T-helper 9 cell (primary cell): ENCODE data around the gene RPUSD3.
"Not testable (repeated sequence)": the region's sequence is repeated elsewhere in the genome, so short reads cannot be mapped to it uniquely, and the experiment has no call there.

ENCODE experiments used
- DNase-seq: peaks from one replicate; pipeline ENCODE4 v3.0.0-alpha.2; 2020
- total RNA-seq, 2 donors: gene quantifications; one replicate each; lab custom pipeline; 2026; lab: John Stamatoyannopoulos, UW

Gene RPUSD3, protein sequence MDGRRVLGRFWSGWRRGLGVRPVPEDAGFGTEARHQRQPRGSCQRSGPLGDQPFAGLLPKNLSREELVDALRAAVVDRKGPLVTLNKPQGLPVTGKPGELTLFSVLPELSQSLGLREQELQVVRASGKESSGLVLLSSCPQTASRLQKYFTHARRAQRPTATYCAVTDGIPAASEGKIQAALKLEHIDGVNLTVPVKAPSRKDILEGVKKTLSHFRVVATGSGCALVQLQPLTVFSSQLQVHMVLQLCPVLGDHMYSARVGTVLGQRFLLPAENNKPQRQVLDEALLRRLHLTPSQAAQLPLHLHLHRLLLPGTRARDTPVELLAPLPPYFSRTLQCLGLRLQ
- 11.8 to 31.3 reads per million in 2 donors for total RNA-seq

DNA sequence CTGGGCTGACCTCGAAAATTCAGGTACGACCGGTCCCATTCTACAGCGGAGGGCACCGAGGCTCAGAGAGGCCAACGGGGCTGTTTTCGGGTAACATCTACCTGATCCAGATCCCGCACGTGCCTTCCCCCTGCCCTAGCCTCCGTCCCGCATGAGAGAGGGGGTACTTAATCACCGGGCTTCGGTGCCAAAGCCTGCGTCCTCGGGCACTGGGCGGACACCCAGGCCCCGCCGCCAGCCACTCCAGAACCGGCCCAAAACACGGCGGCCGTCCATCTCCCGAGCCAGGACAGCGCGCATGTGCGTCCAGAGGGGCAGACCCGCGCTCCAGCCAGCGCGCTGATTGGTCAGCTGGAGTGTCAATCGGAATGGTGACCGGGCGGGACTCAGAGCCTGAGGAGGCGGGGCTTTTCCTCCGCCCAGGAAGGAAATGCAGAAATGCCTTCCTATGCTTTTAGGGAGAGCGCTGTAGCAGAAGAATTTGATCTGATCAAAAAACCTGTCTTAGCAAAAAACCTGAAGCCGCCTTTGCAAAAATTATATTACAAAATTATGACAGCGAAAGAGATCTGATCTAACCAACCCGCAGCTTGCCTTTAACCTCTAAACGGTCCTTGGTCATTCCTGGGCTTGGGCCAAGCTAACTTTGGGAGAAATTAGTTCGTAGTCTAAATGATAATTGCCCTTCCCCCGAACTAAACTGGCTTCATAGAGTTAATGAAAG, at the start of gene RPUSD3:
RPUSD3 (minus strand) TSS at position 294 of the 724 bp plus-strand sequence; CDS start at position 276, 18 bp downstream.
- DNase-seq: peak; percentile 97

DNA sequence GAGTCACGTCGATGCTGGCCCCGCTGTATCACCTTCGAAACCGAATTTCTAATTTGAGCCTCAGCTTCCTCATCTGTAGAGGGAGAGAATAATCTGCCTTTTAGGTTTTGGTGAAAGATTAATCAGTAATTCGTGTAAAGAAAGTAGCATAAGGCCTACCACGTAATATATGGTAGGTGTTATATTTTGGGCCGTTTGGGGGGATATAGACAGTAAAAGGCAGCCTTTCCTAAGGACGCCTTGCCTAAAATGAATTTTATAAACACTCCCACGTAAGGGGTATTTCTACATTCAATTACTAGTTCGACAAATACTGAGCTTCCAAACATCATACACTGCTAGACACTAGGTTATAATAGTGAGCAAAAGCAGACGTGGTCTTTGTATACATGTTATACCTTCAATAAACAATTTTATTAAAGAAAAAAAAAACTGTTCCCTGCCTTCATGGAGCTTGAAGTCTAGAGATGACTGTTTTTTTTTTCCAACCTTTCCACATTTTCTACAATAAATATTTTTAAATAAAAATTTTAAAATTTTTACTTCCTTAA, 47.3 kb upstream of the RPUSD3 start:
- DNase-seq: no peak

DNA sequence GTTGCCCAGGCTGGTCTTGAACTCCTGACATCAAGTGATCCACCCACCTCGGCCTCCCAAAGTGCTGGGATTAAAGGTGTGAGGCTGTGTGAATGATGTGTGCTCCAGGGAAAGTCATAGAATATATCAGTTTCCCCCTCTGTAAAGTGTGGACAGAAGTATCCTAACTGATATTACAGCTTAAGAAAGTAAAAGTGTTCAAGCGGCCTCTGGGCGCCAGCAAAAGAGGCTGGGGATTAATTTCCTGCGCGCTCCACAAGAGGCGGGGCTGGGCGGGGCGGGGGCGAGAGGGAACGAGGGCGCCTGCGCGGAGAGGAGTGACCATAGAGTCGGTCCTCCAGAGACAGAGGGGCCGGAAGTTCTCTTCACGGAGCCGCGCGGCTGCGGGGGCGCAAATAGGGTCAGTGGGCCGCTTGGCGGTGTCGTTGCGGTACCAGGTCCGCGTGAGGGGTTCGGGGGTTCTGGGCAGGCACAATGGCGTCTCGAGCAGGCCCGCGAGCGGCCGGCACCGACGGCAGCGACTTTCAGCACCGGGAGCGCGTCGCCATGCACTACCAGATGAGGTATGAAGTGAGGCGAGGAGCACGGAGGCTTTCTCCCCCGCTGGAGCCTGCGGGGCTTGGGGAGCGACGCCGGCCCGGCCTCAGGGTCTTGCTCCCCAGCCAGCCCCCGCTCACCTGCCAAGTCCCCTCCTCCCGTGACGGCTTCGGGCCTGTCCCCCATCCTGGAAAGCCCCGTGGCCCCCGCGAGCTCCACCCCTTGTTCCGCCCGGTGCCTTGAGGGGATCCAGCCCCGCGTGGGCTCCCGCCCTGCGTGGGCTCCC, 46.7 kb upstream of the RPUSD3 start, which contains the start of gene JAGN1:
JAGN1 (plus strand) TSS at position 362 of the 823 bp plus-strand sequence; CDS start at position 475, 113 bp downstream.
- peak; percentile 90 for DNase-seq

DNA sequence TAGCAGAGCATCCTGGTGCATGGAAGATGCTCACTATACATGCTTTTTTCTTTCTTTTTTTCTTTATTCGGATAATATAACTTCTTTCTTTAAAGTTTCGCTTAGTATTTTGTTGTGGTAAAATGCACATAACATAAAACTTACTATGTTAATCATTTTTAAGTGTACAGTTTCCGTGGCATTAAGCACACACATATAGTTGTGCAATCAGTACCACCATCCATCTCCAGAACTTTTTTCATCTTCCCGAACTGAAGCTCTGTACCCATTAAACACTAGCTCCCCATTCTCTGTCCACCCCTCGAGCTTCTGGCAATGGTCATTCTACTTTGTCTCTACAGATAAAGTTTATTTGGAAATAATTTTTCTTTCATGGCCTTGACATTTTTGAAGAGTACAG, 45.6 kb upstream of the RPUSD3 start:
- no peak for DNase-seq

DNA sequence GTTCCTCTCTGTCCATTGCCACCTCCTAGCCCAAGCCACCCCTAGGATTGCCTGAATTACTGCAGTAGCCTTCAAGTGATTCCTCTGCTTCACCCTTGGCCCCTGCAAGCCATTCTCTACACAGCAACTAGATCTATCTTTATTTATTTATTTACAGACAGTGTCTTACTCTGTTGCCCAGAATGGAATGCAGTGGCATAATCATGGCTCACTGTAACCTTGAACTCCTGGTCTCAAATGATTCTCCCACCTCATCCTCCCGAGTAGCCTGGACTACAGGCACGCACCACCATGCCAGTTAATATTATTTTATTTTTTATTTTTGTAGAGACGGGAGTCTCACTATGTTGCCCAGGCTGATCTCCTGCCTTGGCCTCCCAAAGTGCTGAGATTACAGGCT, 44.7 kb upstream of the RPUSD3 start:
- DNase-seq: no peak

DNA sequence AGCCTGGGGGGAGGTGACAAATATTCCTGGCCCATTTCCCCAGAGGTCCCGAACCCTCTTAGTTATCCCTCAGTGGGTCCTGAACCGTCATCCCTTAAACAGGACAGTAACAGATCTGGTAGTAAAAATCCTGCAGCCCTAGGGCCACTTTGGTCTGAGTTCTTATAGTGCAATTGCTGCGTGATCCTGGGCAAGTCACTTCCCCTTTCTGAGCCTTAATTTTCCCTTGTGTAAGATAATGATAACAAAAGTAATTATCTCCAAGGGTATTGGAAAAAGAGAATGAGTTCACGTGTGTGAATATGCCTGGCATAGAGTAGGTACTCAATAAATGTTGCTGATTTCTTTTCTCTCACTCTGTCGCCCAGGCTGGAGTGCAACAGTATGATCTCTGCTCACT, 43.7 kb upstream of the RPUSD3 start:
- DNase-seq: no peak

DNA sequence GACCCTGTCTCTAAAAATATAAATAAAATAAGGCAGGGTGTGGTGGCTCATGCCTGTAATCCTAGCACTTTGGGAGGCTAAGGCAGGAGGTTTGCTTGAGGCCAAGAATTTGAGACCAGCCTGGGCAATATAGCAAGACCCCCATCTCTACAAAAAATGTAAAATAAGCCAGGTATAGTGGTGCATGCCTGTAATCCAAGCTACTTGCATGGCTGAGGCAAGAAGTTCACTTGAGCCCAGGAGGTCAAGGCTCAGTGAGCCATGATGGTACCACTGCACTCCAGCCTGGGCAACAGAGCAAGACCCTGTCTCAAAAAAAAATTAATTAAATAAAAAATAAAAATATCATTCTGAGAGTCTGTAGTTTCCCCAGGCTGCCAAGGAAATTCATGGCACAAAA, 42.5 kb upstream of the RPUSD3 start:
- no peak for DNase-seq

DNA sequence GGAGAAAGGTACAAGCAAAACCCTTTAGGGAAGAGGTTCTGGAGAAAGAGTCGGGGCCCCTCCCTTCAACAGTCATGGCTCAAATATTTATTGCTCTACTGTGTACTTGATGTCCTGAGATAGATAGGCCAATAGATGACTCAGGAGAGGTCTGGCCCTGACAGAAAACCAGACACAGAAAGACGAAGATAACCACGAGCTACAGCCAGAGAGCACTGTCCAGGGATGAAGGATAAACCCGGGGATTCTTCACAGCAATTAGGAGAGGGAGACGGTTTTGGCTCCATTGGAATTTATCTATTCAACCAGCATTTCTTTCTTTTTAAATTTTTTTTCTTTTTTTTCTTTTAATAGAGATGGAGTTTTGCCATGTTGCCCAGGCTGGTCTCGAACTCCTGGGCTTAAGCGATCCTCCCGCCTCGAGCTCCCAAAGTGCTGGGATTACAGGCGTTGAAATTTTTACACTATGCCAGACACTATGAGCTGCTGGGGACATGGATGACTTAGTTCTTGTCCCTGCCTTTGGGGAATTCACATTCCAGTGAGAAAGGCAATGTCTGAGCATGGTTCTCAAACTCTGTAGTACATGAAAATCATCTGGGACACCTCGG, 40.9 kb upstream of the RPUSD3 start:
- DNase-seq: no peak

DNA sequence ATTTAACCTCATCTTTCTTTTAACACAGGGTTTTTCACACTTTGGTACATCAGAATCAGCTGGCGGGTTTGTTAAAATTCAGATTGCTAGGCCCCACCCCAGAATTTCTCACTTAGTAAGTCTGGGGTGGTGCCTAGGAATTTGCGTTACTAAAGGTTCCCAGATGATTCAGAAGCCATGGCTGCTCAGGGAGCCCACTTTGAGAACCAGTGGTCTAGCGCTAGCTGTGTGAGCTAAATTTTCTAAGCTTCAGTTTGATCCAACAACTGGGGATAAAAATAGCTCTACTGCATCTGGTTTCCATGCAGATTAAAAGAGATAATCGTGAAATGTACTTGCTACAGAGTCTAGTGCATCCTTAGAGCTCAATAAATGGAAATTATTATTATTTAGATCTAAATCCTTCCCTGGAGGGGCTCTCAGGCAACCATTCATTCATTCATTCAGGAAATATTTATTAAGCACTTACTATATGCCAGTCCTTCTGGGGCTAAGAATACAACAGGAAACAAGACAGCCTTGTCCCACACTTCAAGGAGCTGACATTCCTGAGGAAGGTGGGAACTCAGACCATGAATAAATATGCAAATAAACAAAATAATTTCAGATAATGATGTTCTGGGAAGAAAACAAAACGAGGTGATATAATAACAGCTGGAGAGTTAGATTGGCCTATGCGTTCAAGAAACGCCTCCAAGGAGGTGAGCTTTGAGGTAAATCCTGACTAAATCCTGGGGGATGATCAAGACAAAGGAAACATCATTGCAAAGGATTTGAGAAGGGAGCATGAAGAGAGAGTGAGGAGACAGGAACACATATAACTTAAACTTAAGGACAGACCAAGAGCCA, 40.1 kb upstream of the RPUSD3 start:
- no peak for DNase-seq

DNA sequence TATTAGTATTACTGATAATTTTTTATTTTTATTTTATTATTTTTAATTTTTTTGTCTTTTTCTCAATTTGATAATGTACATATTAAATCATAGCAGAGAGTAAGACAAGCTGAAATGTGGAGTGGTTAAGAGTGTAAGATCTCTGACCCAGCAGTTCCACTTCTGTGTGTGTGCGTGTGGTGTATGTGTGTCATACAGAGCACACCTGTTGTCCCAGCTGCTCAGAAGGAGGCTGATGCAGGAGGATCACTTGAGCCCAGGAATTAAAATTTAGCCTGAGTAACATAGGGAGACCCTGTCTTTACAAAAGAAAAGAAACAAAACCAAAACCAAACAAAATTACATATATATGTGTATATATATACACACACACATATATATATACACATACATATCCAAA, 37.6 kb upstream of the RPUSD3 start:
- no peak for DNase-seq

DNA sequence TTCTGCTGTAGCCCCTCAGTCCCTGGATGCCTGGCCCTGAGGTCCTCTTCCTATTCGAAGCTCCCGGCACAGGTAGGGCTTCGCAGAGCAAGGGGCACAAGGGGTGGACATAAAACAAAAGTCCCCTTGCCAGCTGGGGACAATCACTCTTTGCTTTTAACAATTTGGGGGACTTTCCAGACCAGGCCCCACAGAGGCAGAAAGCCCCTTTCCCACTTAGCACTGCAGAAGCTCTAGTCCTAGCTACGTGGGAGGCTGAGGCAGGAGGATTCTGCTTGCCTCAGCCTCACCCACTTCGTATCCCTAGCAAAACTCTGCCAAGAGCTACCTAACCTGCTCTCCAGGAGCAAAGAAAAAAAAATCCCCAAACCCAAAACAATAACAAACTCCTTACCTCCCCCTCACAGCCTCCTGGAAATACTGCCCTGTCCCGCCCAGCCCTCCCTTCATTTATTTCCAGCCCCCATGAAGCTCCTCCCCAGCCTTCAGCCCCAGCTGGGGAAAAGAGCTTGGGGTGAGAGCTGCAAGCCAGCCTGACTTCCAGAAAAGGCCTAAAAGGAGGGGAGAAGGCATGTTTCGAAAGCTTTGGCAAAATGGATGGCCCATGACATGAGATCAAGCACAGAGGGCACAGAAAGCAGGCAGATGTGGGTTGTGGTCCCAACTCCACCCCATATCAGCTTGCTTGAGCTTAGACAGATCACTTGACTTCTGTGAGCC, 36.2 kb upstream of the RPUSD3 start, which contains the start of gene CIDEC:
CIDEC (minus strand) TSS at position 424 of the 720 bp plus-strand sequence. CDS start 1,767 bp downstream, outside the sequence.
- DNase-seq: no peak

DNA sequence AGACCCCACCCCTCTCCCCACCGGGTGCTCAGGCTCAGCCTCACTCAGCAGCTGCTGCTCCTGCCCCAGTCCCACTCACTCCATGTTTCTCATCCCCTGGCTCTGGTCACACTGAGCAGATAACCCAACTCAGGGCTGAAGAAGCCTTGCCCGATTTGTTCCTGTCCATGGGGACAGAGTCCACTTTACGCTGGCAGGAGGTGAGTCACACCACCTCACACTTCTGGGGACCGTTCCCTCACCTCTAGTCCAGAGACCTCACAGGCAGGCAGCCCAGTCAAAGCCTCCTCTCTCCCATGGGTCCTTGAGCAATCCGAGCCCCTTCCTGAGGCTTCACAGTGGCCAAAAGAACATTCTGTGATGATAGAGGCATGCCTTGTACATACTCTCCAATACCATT, 34.9 kb upstream of the RPUSD3 start:
- DNase-seq: no peak

DNA sequence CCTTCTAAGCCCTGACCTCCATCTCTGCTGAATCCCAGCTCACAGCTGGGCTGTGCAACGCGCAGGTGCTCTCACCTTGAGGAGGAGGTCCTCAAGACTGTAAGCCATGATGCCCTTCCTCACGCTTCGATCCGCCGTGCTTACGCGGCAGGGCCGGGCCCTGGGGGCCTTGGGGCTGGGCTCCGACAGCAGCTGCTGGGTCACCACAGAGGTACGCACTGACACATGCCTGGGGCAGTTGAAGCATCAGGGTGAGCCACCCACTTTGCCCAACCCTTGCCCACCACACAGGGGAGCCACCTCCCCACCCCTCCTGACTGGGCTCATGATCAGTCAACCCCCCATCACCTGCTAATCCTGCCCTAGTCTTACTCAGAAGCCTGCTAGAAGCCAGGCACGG, 33.2 kb upstream of the RPUSD3 start:
- no peak for DNase-seq

DNA sequence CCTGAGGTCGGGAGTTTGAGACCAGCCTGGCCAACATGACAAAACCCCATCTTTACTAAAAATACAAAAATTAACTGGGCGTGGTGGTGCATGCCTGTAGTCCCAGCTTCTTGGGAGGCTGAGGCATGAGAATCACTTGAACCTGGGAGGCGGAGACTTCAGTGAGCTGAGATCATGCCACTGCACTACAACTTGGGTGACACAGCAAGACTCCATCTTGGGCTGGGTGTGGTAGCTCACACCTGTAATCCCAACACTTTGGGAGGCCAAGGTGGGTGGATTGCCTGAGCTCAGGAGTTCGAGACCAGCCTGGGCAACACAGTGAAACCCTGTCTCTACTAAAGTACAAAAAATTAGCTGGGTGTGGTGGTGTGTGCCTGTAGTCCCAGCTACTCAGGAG, 32.4 kb upstream of the RPUSD3 start:
- DNase-seq: not testable (repeated sequence)

DNA sequence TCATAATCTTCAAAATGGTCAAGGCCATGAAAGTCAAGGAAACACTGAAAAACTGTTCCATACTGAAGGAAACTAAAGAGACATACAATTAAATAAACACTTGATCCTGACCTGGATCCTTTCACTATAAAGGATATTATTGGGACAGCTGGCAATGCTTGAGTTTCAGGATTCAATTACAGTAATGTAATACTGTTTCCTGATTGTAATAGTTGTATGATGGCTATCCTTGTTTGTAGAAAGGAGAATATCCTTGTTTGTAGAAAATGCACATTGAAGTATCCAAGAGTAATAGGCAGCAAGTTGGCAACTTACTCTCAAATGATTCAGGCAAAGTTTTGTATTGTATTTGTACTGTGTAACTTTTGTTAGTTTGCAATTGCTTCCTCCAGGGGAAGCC, 31.6 kb upstream of the RPUSD3 start:
- DNase-seq: no peak

DNA sequence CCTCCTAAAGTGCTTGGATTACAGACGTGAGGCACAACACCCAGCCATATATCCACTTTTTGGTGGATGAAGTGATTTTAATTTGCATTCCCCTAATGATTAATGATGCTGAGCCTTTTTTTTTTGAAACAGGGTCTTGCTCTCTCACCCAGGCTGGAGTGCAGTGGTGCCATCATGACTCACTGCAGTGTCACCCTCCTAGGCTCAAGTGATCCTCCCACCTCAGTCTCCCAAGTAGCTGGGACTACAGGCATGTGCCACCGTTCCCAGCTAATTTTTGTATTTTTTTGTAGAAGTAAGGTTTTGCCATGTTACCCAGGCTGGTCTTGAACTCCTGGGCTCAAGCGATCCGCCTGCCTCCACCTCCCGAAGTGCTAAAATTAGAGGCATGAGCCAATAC, 28.3 kb upstream of the RPUSD3 start:
- not testable (repeated sequence) for DNase-seq

DNA sequence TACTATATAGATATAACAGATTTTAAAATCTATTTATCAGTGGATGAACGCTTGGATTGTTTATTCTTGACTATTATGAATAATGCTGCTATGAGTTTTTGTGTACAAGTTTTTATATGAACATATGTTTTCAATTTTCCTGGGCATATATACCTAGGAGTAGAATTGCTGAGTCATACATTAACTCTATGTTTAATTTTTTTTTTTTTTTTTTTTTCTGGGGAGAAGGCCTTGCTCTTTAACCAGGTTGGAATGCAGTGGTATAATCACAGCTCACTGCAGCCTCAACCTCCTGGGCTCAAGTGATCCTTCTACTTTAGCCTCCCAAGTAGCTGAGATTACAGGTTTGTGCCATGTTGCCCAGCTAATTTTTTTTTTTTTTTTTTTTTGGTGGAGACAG, 27.2 kb upstream of the RPUSD3 start:
- no peak for DNase-seq

DNA sequence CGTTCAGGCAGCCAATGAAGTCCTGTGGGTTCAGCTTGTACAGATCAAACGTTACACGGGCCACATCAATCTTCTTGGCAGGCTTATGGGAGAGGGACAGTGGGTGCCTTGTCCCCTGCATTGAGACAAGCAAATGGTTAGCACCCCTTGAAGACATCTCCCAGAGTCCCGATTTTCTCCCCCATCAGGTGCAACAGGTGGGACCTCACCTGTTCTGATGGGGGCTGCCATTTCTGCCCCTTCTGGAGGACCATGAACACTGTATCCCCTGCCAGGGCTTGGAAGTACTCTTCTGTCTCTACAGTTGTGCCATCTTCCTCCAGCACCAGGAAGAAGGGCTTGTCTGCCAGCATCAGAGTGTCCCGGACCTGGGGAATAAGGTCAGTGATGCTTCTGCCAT, 26.1 kb upstream of the RPUSD3 start:
- DNase-seq: no peak

DNA sequence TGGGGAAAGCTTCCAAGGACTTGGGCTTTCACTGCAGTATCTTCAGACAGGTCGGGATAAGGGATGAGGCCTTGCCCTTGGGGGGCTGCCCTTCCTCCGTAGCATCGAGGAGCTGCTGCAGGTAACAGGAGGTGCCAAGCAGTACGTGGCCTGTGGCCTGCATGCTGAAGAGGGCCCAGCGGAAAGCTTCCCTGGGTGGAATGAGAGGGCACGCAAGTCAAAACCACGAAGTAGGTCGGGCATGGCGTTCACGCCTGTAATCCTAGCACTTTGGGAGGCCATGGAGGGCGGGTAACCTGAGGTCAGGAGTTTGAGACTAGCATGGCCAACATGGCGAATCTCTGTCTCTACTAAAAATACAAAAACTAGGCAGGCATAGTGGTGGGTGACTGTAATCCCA, 23.3 kb upstream of the RPUSD3 start:
- no peak for DNase-seq

DNA sequence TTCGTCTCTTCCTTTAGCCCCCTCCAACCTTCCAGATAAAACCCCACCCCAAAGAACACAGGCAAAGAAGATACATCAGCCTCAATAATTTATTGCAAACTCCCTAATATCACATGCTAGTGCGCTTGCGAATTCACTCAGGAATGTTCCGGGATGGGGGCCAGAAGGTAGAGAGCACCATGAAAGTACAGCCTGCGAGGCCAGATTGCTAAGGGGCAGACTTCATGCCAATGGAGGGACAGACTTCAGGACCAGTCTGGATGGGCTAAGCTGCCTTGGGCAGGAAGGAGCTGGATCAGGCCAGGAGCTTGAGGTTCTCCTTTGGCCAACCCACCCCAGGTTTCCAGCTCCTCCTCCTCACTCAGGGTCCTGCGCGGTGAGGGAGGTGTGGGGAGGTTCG, 22.8 kb upstream of the RPUSD3 start:
- DNase-seq: no peak
